Bronchial epithelial cell (primary cell): ENCODE results near the gene PLA2G12A. TPM values are rescaled to one million over a fixed set of nuclear protein-coding genes. Genes with fewer than 3 reads are reported as not detected.

Source experiments
- DNase-seq: peaks from one replicate; pipeline ENCODE4 v3.0.0-alpha.2; 2010; ENCODE audit warnings: low read depth
- FAIRE-seq: peaks from 2 replicates; lab custom pipeline; 2011; peaks lifted over from hg19 to GRCh38; lab: Jason Lieb, UNC
- H3K27me3 ChIP-seq: 2 replicates; pipeline ENCODE4 v1.5.1; 2011; ENCODE audit warnings: low read length; ENCODE audit not compliant: control insufficient read depth, insufficient read depth
- H3K36me3 ChIP-seq: 2 replicates; pipeline ENCODE4 v1.5.1; 2011; ENCODE audit warnings: low read length; ENCODE audit not compliant: control insufficient read depth, insufficient read depth
- H3K4me3 ChIP-seq: 2 replicates; pipeline ENCODE4 v1.5.1; 2011; ENCODE audit warnings: mild to moderate bottlenecking, low read depth, low read length, control low read depth
- CTCF ChIP-seq: IDR thresholded peaks from 2 replicates; pipeline ENCODE4 v1.5.1; 2011; ENCODE audit warnings: mild to moderate bottlenecking, moderate library complexity, low read length, control low read depth, inconsistent platforms; ENCODE audit not compliant: insufficient read depth, severe bottlenecking
- total RNA-seq: library from RNA; depleted of rRNA; stranded (reverse); fragments of >200 nt; gene quantifications from 2 replicates; pipeline ENCODE4 v1.2.1, GENCODE V29; 2014

Gene PLA2G12A
- total RNA-seq, result 52.1 and 54.0 TPM in 2 replicates

- TF ChIP-seq CTCF, result no peak
Observed at GRCh38 chr4:109729718-109730618, at the start of gene PLA2G12A. PLA2G12A (minus strand) TSS chr4:109730070; CDS start chr4:109729809, 261 bp downstream.

GRCh38 chr4:109764789-109765402, 35.0 kb upstream of the PLA2G12A start:
- no peak for TF ChIP-seq CTCF
- H3K36me3 ChIP-seq, result no peaks in the 10 kb centered on the region

More at GRCh38 chr4:109729718-109730618, at the start of gene PLA2G12A:
- Histone ChIP-seq H3K4me3 (peak within 1 kb of the TSS; percentile 67), H3K36me3 (no peaks in the 10 kb centered on the region), H3K27me3 (no peaks in the 10 kb centered on the region)
- FAIRE-seq, result no peak
- peak; percentile 81 for DNase-seq

GRCh38 chr4:109764376-109764775, 34.5 kb upstream of the PLA2G12A start:
- Histone ChIP-seq H3K27me3 (no peaks in the 10 kb centered on the region), H3K36me3 (no peaks in the 10 kb centered on the region), H3K4me3 (no peak overlapping the region)
- FAIRE-seq, result no peak
- peak; percentile 24 for DNase-seq
- no peak for TF ChIP-seq CTCF

More at GRCh38 chr4:109764789-109765402, 35.0 kb upstream of the PLA2G12A start:
- FAIRE-seq, result no peak
- H3K27me3 ChIP-seq, result no peaks in the 10 kb centered on the region
- H3K4me3 ChIP-seq, result no peak overlapping the region
- no peak for DNase-seq

GRCh38 chr4:109760682-109761081, 30.8 kb upstream of the PLA2G12A start:
- FAIRE-seq, result no peak
- H3K4me3 ChIP-seq, result no peak overlapping the region
- DNase-seq, result no peak
- no peaks in the 10 kb centered on the region for H3K27me3 ChIP-seq
- TF ChIP-seq CTCF, result no peak
- H3K36me3 ChIP-seq, result no peaks in the 10 kb centered on the region

GRCh38 chr4:109755656-109756055, 25.8 kb upstream of the PLA2G12A start:
- TF ChIP-seq CTCF, result no peak
- no peaks in the 10 kb centered on the region for H3K36me3 ChIP-seq
- DNase-seq, result no peak

More at GRCh38 chr4:109755656-109756055, 25.8 kb upstream of the PLA2G12A start:
- FAIRE-seq, result no peak
- Histone ChIP-seq H3K27me3 (no peaks in the 10 kb centered on the region), H3K4me3 (no peak overlapping the region)
